H1 (cell line): ENCODE measurements around the gene GALNT11. TPM values are rescaled to one million over a fixed set of nuclear protein-coding genes. Genes with fewer than 3 reads are reported as not detected.

Experiments used
- ASH2L ChIP-seq: fragments of 200-600, 300-600 bp; sonication (generic); IDR thresholded peaks from one replicate; pipeline ENCODE4 v1.7.1; 2017; ENCODE audit warnings: low read length
- POU5F1 ChIP-seq: IDR thresholded peaks from 2 replicates; pipeline ENCODE4 v1.6.1; 2011; ENCODE audit warnings: low read depth, mild to moderate bottlenecking, low read length, moderate library complexity
- RBBP5 ChIP-seq: IDR thresholded peaks from 2 replicates; pipeline ENCODE4 v1.7.1; 2012; ENCODE audit warnings: low read depth, mild to moderate bottlenecking, inconsistent platforms, low read length, moderate library complexity, borderline replicate concordance
- RNF2 ChIP-seq: fragments of 200-900, 300-1000 bp; sonication (generic); IDR thresholded peaks from 2 replicates; pipeline ENCODE4 v1.7.1; 2016; ENCODE audit warnings: borderline replicate concordance, low read depth, mild to moderate bottlenecking, antibody characterized with exemption, low read length; ENCODE audit not compliant: poor library complexity, severe bottlenecking; ENCODE audit errors: missing control alignments
- SIRT6 ChIP-seq: IDR thresholded peaks from one replicate; pipeline ENCODE4 v1.7.1; 2012; ENCODE audit warnings: low read length, inconsistent platforms
- SP4 ChIP-seq: IDR thresholded peaks from 2 replicates; pipeline ENCODE4 v1.6.1; 2012; ENCODE audit warnings: low read length, inconsistent platforms
- TAF7 ChIP-seq: optimal IDR thresholded peaks from 2 replicates; pipeline ENCODE3; 2011; ENCODE audit warnings: low read depth, mild to moderate bottlenecking, inconsistent platforms, low read length, moderate library complexity, borderline replicate concordance
- TEAD4 ChIP-seq: IDR thresholded peaks from 2 replicates; pipeline ENCODE4 v1.6.1; 2012; ENCODE audit warnings: low read depth, low read length, inconsistent platforms, mixed read lengths
- polyA plus RNA-seq, 7 experiments: library from polyadenylated mRNA; depleted of rRNA in 3 of 7; stranded (reverse) in 5 of 7; unstranded in 2 of 7; fragments of >200 nt in 5 of 7; fragments of 200-250 nt in 2 of 7; gene quantifications; 1 replicate in 5 of 7; 2 replicates in 1 of 7; 4 replicates in 1 of 7; pipeline versions ENCODE4 v1.2.1 to v1.2.3, GENCODE V29; 2011 to 2013; ENCODE audit warnings: missing spikeins in 2 of 7, mixed read lengths in 2 of 7
- total RNA-seq: library from RNA; stranded (reverse); fragmentation: NEBNext Ultra II Directional; extraction: Animal tissue kit (Norgen Biotek cat#: 25700); gene quantifications from 2 replicates; pipeline ENCODE4 v1.2.1, GENCODE V29; 2021
- TF ChIP-seq, protein P1 (sequence below): fragments of 300-600 bp; sonication (generic); IDR thresholded peaks from 2 replicates; pipeline ENCODE4 v1.7.1; 2012; ENCODE audit warnings: low read length, moderate library complexity, mild to moderate bottlenecking, inconsistent platforms; ENCODE audit not compliant: insufficient replicate concordance

Gene GALNT11
- total and polyA plus RNA-seq, 2 of the 8 experiments (the other 6 are each of a cell fraction or from before 2014, with no cell fraction given), result 20.5 to 23.2 TPM

- no peak for TF ChIP-seq POU5F1
- TF ChIP-seq RNF2, result no peak
- TF ChIP-seq SIRT6, result no peak
- TF ChIP-seq SP4, result no peak
- TF ChIP-seq TEAD4, result no peak
- no peak for TF ChIP-seq RBBP5
- no peak for TF ChIP-seq TAF7
- TF ChIP-seq, protein P1, sequence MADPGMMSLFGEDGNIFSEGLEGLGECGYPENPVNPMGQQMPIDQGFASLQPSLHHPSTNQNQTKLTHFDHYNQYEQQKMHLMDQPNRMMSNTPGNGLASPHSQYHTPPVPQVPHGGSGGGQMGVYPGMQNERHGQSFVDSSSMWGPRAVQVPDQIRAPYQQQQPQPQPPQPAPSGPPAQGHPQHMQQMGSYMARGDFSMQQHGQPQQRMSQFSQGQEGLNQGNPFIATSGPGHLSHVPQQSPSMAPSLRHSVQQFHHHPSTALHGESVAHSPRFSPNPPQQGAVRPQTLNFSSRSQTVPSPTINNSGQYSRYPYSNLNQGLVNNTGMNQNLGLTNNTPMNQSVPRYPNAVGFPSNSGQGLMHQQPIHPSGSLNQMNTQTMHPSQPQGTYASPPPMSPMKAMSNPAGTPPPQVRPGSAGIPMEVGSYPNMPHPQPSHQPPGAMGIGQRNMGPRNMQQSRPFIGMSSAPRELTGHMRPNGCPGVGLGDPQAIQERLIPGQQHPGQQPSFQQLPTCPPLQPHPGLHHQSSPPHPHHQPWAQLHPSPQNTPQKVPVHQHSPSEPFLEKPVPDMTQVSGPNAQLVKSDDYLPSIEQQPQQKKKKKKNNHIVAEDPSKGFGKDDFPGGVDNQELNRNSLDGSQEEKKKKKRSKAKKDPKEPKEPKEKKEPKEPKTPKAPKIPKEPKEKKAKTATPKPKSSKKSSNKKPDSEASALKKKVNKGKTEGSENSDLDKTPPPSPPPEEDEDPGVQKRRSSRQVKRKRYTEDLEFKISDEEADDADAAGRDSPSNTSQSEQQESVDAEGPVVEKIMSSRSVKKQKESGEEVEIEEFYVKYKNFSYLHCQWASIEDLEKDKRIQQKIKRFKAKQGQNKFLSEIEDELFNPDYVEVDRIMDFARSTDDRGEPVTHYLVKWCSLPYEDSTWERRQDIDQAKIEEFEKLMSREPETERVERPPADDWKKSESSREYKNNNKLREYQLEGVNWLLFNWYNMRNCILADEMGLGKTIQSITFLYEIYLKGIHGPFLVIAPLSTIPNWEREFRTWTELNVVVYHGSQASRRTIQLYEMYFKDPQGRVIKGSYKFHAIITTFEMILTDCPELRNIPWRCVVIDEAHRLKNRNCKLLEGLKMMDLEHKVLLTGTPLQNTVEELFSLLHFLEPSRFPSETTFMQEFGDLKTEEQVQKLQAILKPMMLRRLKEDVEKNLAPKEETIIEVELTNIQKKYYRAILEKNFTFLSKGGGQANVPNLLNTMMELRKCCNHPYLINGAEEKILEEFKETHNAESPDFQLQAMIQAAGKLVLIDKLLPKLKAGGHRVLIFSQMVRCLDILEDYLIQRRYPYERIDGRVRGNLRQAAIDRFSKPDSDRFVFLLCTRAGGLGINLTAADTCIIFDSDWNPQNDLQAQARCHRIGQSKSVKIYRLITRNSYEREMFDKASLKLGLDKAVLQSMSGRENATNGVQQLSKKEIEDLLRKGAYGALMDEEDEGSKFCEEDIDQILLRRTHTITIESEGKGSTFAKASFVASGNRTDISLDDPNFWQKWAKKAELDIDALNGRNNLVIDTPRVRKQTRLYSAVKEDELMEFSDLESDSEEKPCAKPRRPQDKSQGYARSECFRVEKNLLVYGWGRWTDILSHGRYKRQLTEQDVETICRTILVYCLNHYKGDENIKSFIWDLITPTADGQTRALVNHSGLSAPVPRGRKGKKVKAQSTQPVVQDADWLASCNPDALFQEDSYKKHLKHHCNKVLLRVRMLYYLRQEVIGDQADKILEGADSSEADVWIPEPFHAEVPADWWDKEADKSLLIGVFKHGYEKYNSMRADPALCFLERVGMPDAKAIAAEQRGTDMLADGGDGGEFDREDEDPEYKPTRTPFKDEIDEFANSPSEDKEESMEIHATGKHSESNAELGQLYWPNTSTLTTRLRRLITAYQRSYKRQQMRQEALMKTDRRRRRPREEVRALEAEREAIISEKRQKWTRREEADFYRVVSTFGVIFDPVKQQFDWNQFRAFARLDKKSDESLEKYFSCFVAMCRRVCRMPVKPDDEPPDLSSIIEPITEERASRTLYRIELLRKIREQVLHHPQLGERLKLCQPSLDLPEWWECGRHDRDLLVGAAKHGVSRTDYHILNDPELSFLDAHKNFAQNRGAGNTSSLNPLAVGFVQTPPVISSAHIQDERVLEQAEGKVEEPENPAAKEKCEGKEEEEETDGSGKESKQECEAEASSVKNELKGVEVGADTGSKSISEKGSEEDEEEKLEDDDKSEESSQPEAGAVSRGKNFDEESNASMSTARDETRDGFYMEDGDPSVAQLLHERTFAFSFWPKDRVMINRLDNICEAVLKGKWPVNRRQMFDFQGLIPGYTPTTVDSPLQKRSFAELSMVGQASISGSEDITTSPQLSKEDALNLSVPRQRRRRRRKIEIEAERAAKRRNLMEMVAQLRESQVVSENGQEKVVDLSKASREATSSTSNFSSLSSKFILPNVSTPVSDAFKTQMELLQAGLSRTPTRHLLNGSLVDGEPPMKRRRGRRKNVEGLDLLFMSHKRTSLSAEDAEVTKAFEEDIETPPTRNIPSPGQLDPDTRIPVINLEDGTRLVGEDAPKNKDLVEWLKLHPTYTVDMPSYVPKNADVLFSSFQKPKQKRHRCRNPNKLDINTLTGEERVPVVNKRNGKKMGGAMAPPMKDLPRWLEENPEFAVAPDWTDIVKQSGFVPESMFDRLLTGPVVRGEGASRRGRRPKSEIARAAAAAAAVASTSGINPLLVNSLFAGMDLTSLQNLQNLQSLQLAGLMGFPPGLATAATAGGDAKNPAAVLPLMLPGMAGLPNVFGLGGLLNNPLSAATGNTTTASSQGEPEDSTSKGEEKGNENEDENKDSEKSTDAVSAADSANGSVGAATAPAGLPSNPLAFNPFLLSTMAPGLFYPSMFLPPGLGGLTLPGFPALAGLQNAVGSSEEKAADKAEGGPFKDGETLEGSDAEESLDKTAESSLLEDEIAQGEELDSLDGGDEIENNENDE, result no peak
- TF ChIP-seq ASH2L, result no peak
Observed at GRCh38 chr7:152142976-152143595, 117.6 kb downstream of the GALNT11 start (continued).
